GM18520 (cell line): ENCODE results near the gene NCF4.

Source experiments
- ATAC-seq: cut with Tn5 transposase; IDR thresholded peaks from one replicate; pipeline ENCODE4 v1.9.1; 2021; ENCODE audit not compliant: unreplicated experiment

The NCF4 gene

DNA sequence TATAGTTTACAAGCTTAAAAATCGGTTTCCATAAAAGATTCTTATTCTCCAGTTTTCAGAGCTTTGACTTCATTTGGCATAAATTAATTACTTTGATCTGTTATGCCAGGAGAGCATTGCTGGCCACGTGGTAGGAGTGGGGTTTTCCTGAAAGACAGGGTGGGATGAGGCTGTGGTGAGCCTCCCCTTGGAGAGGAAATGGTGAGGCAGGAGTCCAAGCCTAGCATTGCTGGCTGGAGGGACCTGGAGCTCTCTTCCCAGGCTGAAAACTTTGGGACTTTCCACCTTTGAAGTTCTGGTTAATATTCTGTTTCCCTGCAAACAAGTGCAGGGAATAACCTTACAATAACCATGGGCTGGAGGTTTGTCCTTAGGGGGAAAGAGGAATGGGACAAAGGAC is 31.5 kb downstream of the NCF4 start:
- ATAC-seq: no peak

DNA sequence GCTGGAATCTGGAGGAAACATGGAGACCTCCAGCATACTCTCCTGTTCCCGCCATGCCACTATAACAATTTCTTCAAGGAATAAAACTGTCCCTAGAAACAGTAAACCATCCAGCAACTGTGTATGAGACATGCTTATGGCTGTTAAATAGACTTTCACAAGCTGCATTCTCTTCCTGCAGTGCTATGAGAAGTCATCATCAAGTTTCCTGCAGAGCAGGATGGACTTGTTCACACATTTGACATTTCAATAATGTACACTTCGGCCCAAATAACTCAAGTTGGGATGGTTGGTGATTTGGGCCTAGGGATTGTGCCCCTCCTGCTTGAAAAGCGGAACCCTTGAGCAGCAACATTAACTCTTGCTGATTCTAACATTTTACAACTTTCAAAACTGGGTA is 32.5 kb downstream of the NCF4 start:
- ATAC-seq: no peak

DNA sequence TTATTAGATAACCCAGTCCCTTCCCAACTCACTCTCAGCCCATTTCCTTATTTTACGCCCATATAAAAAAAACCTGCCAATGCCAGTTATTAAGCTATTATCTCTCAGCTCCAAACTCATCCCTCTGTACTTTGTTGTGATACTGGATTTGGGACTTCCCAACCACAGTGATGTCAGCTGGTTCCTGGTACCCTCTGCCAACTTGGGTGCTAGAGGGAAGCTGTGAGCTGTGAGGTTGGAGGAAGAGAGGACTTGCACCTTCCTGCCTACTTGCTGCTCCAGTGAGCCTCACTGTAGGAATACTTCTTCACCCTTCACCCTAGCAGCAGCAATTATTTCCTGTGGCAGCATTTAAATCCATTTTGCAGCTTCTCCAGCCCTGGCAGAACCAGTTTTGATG is 33.5 kb downstream of the NCF4 start:
- ATAC-seq: no peak

DNA sequence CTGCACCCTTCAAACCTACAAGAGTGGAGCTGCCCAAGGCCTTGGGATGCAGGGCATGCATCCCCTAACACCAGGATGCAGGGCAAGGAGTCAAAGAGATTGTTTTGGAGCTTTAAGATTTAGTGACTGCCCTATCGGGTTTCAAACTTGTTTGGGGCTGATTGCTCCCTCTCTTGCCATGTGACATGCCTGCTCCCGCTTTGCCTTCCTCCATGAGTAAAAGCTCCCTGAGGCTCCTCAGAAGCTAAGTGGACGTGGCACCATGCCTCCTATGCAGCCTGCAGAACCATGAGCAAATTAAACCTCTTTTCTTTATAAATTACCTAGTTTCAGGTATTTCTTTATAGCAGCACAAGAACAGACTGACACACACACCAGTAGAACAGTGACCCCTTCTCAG is 36.8 kb downstream of the NCF4 start:
- ATAC-seq: no peak

DNA sequence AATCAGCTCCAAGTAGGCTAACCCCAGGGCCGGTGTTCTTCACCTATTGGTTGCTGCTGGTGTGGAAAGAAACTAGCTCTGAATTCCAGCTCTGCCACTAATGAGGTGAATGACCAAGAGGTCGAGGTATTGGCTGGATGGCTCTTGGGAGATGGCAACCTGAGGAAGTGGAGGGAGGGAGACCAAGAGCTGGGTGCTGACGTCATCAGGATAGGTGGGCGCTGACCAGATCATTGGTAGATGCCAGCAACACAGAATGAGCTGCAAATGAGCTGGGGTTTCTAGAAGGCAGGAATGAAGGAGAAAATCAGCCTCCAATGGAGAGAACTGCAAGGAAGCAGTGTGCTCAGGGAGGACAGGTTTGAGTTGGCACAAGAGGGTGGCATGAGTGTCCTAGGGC is 37.9 kb downstream of the NCF4 start:
- no peak for ATAC-seq

DNA sequence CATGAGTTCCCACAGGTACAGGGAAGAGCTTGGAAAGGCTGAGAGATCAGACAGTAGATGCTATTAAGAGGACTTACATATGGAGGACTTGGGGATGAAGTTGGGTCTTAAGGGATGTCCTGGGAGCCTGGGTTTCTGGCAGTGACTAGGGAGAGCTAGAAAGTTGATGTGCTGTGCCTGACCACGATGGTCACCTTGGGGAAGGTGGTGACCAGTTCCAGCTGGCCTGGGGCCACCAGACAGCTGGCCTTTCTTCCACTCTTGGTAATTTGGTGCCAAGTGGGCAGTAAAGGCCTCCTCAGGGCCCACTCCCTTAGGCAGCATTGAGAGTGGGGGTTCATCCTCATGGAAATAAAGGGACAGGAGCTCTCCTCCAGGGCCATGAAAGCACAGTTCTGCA is 38.7 kb downstream of the NCF4 start:
- ATAC-seq: no peak

DNA sequence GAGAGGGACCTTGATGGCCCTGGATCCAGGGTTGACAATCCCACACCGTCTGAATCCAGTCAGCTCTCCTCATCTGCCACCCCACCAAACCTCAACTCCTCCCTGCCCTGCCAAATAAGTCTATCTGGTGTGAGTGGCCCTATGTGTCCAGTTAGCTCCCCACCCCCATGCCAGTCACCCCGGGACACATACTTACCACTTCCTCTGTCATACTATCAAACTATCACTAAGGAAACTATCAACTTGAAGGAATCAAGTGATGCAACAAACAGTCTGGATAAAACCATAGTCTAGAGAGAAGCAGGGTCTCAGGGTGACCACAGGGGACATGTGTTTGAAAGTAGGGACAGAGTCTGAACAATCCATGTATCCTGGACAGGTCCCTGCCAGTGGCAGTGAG is 39.4 kb downstream of the NCF4 start:
- no peak for ATAC-seq

DNA sequence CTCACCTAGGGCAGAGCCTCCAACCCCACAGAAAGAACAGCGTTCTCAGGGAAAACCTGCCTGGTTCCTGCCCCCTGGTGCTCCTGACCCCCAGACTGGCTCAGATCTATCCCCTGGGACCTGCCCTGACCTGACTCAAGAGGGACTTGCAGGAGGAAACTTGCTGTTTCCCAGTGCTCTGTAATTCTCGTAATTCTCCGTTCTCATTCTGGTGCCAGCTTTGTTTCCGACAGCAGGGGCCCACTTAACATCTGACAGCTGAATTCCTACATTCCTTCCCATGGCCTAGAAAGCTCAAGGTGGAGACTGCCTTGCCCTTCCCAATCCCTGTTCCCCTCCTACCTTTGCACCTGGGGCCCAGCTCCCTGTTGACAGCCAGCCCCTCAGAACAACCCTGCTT is 40.1 kb downstream of the NCF4 start:
- ATAC-seq: no peak

DNA sequence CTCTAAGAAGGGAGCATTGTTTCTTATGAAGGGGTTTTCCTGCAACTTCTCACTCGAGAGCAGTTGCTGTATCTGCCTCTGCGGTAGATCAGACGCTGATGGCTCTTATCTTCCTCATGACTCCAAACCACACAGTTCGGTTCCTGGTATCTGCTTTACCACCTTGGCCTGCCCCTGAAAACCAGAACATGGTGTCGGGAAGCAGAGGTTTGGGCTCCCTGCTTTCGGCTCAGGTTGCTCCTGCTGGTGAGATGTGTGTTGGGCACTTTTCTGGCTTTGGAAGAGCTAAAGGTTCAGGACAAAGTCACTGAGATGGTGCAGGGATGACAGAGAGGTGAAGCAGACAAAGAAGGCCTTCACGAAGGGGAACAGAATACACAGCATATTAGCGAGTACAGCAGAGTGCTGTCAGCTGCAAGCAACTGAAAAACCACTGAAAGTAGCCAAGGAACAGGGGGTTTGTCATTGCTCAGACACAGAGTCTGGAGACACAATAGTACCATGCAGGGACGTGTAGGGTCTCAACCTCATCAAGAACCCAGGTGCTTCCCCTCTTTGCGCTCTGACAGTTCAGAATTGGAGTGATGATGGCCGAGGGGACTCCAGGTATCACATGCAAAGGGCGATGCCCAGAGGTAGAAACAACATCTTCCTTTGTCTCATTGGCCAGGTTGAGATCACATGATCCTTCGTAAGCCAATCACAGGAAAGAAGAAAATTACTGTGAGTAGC is 40.8 kb downstream of the NCF4 start:
- peak; percentile 47 for ATAC-seq

DNA sequence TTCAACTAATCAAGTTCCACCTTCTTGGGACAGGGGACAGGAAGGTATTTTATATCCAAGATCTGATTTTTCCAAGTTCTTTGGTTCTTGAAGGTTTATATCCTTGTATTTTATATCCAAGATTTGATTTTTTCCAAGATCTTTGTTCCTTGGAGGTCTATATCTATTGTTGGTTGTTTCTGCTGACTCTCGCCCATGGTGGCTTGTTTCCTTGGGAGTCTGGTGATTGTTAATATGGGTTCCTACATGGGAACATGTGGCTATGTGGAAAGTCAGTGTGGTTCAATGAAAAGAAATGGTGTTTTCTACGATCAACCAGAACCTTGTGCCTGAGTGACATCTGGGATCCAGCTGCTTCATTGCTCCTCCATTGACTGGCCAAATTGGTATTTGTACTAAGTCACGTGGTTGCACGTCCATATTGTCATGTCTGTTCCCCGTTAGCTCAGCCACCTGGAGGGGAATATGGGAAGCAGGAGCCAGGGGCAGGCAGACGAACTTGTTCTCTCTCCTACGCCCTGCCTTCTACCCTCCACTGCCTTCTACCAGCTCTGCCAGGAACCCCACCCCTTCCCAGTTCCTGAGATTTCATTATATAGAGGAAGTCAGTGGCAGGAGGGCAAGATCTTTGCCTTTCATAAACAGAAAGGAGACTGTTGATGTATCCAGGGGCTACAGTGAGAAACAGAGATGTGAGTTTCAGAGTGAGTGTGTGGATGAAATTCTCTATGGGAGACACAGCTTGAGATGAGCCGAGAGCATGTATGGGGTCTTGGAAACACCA is 41.5 kb downstream of the NCF4 start:
- no peak for ATAC-seq

DNA sequence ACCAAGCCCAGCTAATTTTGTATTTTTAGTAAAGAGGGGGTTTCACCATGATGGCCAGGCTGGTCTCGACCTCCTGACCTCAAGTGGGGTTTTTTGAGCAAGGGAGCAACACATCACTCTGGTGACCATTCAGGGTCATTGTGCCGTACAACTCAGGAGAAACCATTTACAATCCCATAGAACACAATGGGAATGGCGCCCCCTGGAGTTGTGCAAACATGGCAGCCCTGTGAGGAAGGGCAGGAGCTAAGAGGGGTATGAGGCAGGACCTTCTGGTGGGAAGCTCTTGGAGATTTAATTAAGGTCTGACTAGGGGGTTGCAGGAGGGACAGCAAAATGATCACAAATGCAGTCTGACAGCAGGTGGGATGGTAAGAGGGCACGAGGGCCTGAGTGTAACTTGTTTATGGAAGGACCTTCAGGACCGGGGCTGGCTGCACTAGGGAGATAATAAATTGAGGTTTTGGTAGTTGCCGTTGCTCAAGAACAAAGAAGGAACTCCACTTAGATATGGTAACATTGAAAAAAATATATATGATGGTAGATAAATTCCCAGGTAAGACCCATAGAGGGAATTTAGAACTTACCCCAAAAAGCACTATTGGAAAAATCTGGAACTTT is 43.6 kb downstream of the NCF4 start:
- no peak for ATAC-seq

DNA sequence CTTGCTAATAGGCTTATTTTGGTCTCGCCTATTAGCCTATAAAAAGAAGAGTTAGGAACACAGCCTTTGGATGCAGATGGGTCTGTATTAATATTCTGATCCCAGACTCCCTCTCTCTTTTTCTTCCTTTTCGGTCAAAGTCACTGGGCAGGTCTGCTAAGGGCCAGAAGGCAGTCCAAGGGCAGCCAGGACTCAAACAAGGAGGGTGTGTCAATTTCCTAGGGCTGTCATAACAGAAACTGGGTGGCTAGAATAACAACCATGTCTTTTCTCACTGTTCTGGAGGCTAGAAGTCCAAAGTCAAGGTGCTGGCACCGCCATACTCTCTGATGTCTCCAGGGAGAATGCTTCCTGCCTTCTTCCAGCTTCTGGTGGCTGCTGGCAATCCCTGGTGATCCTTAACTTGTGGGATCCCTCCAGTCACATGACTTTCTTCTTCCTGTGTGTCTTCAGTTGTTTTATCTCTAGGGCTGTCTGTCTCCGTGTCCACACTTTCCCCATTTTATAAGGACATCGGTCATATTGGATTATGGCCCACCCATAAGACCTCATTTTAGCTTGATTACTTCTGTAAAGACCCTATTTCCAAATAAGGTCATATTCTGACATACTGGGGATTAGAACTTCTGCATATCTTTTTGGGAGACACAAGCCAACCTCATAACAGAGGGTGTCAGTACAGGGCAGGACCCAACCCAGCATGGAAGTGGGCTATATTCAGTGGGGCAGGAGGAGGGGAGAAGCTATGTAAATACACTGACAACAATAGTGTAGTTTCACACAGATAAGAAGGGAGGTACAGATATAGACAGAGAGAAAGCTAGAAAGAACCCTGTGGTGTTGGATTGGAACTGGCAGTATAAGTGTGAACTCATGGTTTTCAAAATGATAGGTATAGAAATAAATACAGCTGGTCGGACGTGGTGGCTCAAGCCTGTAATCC is 46.7 kb downstream of the NCF4 start:
- no peak for ATAC-seq

DNA sequence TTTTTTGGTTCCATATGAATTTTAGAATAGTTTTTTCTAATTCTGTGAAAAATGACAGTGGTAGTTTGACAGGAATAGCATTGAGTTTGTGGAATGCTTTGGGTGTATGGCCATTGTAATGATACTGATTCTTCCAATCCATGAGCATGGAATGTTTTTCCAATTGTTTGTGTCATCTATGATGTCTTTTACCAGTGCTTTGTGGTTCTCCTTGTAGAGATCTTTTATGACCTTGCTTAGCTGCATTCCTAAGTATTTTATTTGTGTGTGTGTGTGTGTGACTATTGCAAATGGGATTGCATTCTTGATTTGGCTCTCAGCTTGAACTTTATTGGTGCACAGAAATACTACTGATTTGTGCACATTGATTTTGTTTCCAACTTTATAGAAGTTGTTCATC is 49.7 kb downstream of the NCF4 start:
- no peak for ATAC-seq

DNA sequence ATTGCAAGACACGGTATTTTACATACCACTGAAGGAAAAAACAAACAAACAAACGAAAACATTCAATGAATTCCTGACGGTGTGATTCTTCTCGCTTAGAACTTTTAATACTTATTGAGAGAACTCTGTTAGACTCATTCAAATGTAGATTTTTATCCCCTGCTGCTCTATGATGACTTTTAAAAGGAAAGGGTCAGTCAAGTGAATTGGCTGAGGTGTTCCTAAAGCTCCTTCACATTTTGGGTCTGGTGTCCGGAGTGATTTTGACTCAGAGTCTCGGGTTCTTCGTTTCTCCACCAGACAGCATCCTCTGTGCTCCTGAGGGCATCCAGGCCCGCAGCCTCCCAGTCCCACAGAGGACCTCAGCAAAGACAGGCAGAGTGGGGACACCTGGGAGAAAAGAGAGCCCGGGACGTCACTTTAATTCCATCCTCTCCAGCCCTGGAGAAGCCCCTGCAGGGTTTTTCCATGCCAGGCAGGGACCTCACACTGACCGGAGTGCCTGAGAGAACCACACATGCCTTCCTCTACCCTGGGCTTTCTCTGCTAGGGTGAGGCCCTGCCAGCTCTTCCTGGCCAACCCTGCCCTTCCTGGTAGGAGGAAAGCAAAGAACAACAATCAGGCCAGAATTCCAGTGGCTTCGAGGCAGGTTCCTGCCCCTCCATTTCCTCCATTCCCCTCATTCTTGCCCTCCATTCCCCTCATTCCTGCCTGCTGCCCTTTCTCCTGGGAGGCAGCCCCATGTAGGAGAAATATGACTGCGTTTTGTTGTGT is 51.3 kb downstream of the NCF4 start:
- no peak for ATAC-seq

DNA sequence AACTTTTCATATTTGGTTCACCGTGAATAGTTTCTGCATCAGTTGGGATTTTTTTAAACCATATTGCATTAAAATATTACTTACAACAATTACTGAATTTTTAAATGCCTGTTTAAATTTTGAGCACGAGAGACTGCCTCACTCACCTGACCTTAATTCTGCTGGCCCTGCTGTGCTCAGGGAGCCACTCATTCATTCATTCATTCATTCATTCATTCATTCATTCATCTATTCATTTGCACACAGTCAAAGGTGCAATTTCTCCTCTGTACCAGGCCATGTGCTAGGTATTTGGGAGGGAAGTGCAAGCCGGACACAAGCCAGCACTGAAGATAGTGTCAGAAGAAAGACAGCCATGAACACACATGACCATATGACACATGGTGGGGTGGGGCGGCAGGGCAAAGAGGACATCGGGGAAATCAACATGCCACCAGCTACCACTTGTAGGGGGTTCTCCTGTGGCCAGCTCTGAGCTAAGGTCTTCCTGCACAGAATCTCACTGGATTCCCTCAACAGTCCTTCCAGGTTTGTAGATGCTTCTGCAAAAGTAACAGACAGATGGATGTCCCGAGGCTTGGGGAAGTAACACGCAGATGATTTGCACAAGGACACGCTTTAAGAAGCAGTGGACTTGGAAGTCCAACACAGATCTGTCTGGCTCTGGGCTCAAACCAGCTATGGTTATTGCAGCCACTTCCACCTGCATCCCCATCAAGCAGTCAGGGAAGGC is 52.1 kb downstream of the NCF4 start:
- ATAC-seq: no peak

DNA sequence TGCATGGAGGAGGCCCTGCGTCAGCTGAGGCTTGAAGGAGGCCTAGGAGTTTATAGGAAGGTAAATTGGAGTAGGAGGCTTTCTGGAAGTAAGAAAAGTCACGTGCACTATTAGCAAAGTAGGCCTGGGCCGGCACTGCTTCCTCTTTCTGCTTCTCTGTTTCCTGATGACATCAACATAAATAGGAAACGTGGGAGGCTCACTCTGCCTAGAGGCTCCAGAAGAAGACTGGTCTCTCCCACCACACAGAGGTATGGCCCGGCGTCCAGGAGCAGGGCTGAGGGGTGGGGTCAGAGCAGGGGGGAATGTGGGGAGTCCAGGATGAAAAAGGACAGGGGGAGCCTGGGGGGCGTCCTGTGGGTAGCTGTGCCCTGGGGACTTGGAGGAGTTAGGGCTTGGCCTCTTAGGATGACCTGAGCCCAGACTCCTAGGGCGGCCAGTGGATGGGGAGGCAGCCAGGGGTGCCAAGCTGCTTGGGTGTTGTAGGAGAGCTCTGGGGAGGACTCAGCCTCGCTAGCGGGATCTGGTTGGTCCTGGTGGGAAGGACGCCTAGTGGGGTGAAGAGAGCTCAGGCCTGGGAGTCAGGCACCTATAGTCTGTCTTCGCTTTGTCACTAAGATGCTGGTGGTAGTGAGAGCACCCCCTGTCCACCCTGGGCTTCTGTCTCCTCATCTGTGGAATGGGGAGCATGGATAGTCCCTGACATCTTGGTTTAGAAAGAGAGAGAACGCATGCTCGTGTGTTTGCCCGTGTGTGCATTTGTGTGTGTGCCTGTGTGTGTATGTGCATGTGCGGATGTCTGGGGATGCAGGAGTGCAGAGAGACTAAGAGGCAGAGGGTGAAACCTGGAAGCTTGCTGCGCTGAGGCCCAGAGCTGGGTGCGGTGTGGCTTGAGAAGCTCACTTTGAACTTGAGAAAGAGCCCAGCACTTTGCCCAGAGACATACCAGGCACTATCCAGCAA is 52.9 kb downstream of the NCF4 start, which contains the start of gene CSF2RB:
CSF2RB (plus strand) TSS at position 202 of the 963 bp plus-strand sequence. CDS start 8,580 bp downstream, outside the sequence.
- no peak for ATAC-seq

DNA sequence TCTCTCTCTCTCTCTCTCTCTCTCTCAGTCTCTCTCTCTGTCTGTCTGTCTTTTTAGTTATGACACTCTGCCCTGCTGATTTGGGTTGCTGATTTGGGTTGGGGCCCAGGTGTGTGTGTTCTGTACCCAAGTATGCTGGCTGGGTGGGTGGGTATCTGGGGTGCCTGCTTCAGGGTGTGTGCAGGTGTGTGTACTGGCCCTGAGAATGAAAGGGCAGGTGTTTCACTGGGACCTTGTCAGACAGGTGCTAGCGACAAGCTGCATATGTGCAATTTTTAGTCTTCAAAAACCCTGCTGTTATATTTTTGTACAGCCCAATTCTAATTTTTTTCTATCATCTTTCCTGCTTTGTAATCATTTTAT is 53.6 kb downstream of the NCF4 start:
- no peak for ATAC-seq

DNA sequence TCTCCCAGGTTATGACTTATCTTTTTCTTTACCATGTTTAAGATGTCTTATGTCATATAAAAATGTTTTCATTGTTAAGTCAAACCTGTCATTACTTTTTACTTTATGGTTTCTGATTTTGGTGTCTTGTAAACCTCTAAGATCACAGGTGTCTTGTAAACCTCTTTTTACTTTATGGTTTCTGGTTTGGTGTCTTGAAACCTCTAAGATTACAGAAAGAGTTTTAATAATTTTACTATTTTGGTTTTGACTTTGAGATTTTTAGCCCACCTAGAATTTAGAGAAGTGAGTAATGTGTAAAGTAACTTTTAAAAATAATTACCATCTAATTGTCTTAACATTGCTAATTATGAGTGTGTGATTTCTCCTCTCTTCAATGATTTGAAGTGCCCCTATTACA is 55.2 kb downstream of the NCF4 start:
- ATAC-seq: no peak
